H1 (cell line): Measurements from ENCODE around the gene U2SURP.

Experiments used
- EP300 ChIP-seq, 2 experiments: IDR thresholded peaks; 1 replicate in 1 of 2; 2 replicates in 1 of 2; pipeline ENCODE4 v1.6.1; 2011 to 2012; ENCODE audit warnings: low read depth in 2 of 2, low read length in 2 of 2, mild to moderate bottlenecking in 2 of 2, borderline replicate concordance in 1 of 2, inconsistent platforms in 1 of 2, moderate library complexity in 1 of 2
- EZH2 ChIP-seq: fragments of 200-600 bp; sonication (generic); IDR thresholded peaks from 2 replicates; pipeline ENCODE4 v1.7.1; 2012; ENCODE audit warnings: low read depth, mild to moderate bottlenecking, moderate library complexity, low read length, inconsistent platforms; ENCODE audit not compliant: severe bottlenecking
- TAF1 ChIP-seq: IDR thresholded peaks from 2 replicates; pipeline ENCODE4 v1.6.1; 2011; ENCODE audit warnings: mild to moderate bottlenecking, low read depth, low read length
- TBP ChIP-seq: IDR thresholded peaks from 2 replicates; pipeline ENCODE4 v1.6.1; 2011; ENCODE audit warnings: low read depth, low read length, improper control_type of control experiment
- TF ChIP-seq, protein P1 (sequence below), 3 experiments: IDR thresholded peaks; 1 replicate in 2 of 3; 2 replicates in 1 of 3; pipeline versions ENCODE4 v1.5.1 to v1.6.1; 2011; ENCODE audit warnings: low read length in 3 of 3, mild to moderate bottlenecking in 3 of 3, inconsistent platforms in 2 of 3, low read depth in 1 of 3, moderate library complexity in 1 of 3; ENCODE audit not compliant: insufficient read depth in 1 of 3; ENCODE audit errors: control extremely low read depth in 1 of 3
- TF ChIP-seq, protein P2 (sequence below): IDR thresholded peaks from 2 replicates; pipeline ENCODE4 v1.6.1; 2012; ENCODE audit warnings: inconsistent platforms

- TF ChIP-seq TBP (no peak), EP300 (IDR thresholded peaks at IDR 0.05; ENCODE audit: borderline replicate concordance in 1 of 2, low read depth in 2 of 2, low read length in 2 of 2) (no peak), EZH2 (no peak), TAF1 (no peak)
- TF ChIP-seq, protein P1, sequence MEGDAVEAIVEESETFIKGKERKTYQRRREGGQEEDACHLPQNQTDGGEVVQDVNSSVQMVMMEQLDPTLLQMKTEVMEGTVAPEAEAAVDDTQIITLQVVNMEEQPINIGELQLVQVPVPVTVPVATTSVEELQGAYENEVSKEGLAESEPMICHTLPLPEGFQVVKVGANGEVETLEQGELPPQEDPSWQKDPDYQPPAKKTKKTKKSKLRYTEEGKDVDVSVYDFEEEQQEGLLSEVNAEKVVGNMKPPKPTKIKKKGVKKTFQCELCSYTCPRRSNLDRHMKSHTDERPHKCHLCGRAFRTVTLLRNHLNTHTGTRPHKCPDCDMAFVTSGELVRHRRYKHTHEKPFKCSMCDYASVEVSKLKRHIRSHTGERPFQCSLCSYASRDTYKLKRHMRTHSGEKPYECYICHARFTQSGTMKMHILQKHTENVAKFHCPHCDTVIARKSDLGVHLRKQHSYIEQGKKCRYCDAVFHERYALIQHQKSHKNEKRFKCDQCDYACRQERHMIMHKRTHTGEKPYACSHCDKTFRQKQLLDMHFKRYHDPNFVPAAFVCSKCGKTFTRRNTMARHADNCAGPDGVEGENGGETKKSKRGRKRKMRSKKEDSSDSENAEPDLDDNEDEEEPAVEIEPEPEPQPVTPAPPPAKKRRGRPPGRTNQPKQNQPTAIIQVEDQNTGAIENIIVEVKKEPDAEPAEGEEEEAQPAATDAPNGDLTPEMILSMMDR (IDR thresholded peaks at IDR 0.05; ENCODE audit: control extremely low read depth in 1 of 3, insufficient read depth in 1 of 3, low read depth in 1 of 3, low read length in 3 of 3): no peak
- TF ChIP-seq, protein P2, sequence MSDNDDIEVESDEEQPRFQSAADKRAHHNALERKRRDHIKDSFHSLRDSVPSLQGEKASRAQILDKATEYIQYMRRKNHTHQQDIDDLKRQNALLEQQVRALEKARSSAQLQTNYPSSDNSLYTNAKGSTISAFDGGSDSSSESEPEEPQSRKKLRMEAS: no peak
These were observed 13.6 kb downstream of the U2SURP start for GRCh38 chr3:143014921-143015320.
